HG02588 (cell line): Measurements from ENCODE around the gene SLC26A8.
A peak's percentile ranks its signal among the peaks of the same experiment; 100 is the strongest.
"Not testable (repeated sequence)": the region's sequence is repeated elsewhere in the genome, so short reads cannot be mapped to it uniquely, and the experiment has no call there.

ENCODE experiments used
- ATAC-seq: cut with Tn5 transposase; IDR thresholded peaks from one replicate; pipeline ENCODE4 v1.9.1; 2021; ENCODE audit warnings: mild to moderate bottlenecking, moderate library complexity; ENCODE audit not compliant: unreplicated experiment

SLC26A8 gene

GRCh38 chr6:36020154-36020553, 4.3 kb downstream of the SLC26A8 start:
- no peak for ATAC-seq

GRCh38 chr6:36019167-36019566, 5.3 kb downstream of the SLC26A8 start:
- ATAC-seq = no peak

GRCh38 chr6:36018339-36018738, 6.1 kb downstream of the SLC26A8 start:
- no peak for ATAC-seq

- ATAC-seq = no peak
Measured at GRCh38 chr6:36015666-36016065, 8.8 kb downstream of the SLC26A8 start.

GRCh38 chr6:36000451-36000850, 24.0 kb downstream of the SLC26A8 start:
- ATAC-seq = no peak

GRCh38 chr6:35993150-35993549, 31.3 kb downstream of the SLC26A8 start:
- ATAC-seq = no peak

GRCh38 chr6:35988047-35988446, 36.4 kb downstream of the SLC26A8 start:
- not testable (repeated sequence) for ATAC-seq

- no peak for ATAC-seq
Measured at GRCh38 chr6:35984701-35985100, 39.7 kb downstream of the SLC26A8 start.

- no peak for ATAC-seq
Measured at GRCh38 chr6:35980991-35981645, 43.3 kb downstream of the SLC26A8 start.

- ATAC-seq = not testable (repeated sequence)
Measured at GRCh38 chr6:35980126-35980525, 44.3 kb downstream of the SLC26A8 start.

GRCh38 chr6:35977308-35977707, 47.1 kb downstream of the SLC26A8 start:
- no peak for ATAC-seq

- peak; percentile 51 for ATAC-seq
Measured at GRCh38 chr6:35973670-35974222, 50.7 kb downstream of the SLC26A8 start.

- ATAC-seq = no peak
Measured at GRCh38 chr6:35972471-35973367, 51.7 kb downstream of the SLC26A8 start.

GRCh38 chr6:35970181-35970580, 54.3 kb downstream of the SLC26A8 start:
- ATAC-seq = no peak

- ATAC-seq = no peak
Measured at GRCh38 chr6:35969646-35970045, 54.8 kb downstream of the SLC26A8 start.

GRCh38 chr6:35968821-35969220, 55.6 kb downstream of the SLC26A8 start:
- ATAC-seq = no peak

GRCh38 chr6:35967076-35967774, 57.2 kb downstream of the SLC26A8 start:
- ATAC-seq = no peak

GRCh38 chr6:35962779-35963560, 61.5 kb downstream of the SLC26A8 start:
- no peak for ATAC-seq

GRCh38 chr6:35960187-35960586, 64.3 kb downstream of the SLC26A8 start:
- ATAC-seq = no peak

- no peak for ATAC-seq
Measured at GRCh38 chr6:35955970-35956369, 68.5 kb downstream of the SLC26A8 start.
